Brain microvascular endothelial cell (primary cell): Measurements from ENCODE around the gene MPC1L.

ENCODE experiments used
- DNase-seq: peaks from one replicate; pipeline ENCODE4 v3.0.0-alpha.2; 2020
- H3K27ac ChIP-seq: fragments of 250-450 bp; sonication (Bioruptor Pico); 2 replicates; pipeline ENCODE4 v1.5.1; 2020; ENCODE audit warnings: mild to moderate bottlenecking, moderate library complexity
- H3K27me3 ChIP-seq: fragments of 250-450 bp; sonication (Bioruptor Pico); replicated peaks from 2 replicates; pipeline ENCODE4 v1.5.1; 2020; ENCODE audit warnings: mild to moderate bottlenecking
- H3K36me3 ChIP-seq: fragments of 250-450 bp; sonication (Bioruptor Pico); replicated peaks from 2 replicates; pipeline ENCODE4 v1.5.1; 2020; ENCODE audit warnings: mild to moderate bottlenecking
- H3K4me3 ChIP-seq: 2 replicates; pipeline ENCODE4 v1.5.1; 2011; ENCODE audit warnings: low read depth, mild to moderate bottlenecking, control low read depth, low read length, moderate library complexity
- CTCF ChIP-seq: IDR thresholded peaks from 2 replicates; pipeline ENCODE4 v1.5.1; 2011; ENCODE audit warnings: low read depth, mild to moderate bottlenecking, moderate library complexity, low read length, control low read depth, inconsistent platforms; ENCODE audit errors: missing control alignments
- in situ Hi-C: cut with HindIII; loops from 2 replicates; pipeline ENCODE4 v1.10.0; 2017; ENCODE audit warnings: low sequenced_read_pairs, low pct_ligation_motif_present

The MPC1L gene

GRCh38 chrX:40644821-40645358 lies 21.7 kb downstream of the MPC1L start:
- Histone ChIP-seq H3K27me3 (no peaks in the 10 kb centered on the region), H3K27ac (peak overlapping the region; percentile 60), H3K36me3 (no peaks in the 10 kb centered on the region), H3K4me3 (peak overlapping the region; percentile 44)
- peak; percentile 68 for DNase-seq
- in situ Hi-C loops: no loop called here
- no peak for TF ChIP-seq CTCF

GRCh38 chrX:40646489-40647306 lies 23.5 kb downstream of the MPC1L start:
- peak; percentile 1 for DNase-seq
- Histone ChIP-seq H3K36me3 (no peaks in the 10 kb centered on the region), H3K27me3 (no peaks in the 10 kb centered on the region), H3K4me3 (peak overlapping the region; percentile 76), H3K27ac (peak overlapping the region; percentile 51)
- in situ Hi-C loops: no loop called here
- TF ChIP-seq CTCF: no peak

- H3K27me3 ChIP-seq: no peaks in the 10 kb centered on the region
- TF ChIP-seq CTCF: no peak
- in situ Hi-C loops: no loop called here
- peak within 1 kb of the TSS; percentile 76 for H3K4me3 ChIP-seq
- H3K27ac ChIP-seq: peak within 1 kb of the TSS; percentile 51
- H3K36me3 ChIP-seq: no peaks in the 10 kb centered on the region
- DNase-seq: peak; percentile 86
Observed at GRCh38 chrX:40647307-40648197, 24.3 kb downstream of the MPC1L start, which contains the start of gene CXorf38. TSS of gene CXorf38 (minus strand) at chrX:40647561. CDS start at chrX:40647520, 41 bp downstream.

GRCh38 chrX:40651620-40652223 lies 28.5 kb downstream of the MPC1L start:
- Histone ChIP-seq H3K27me3 (no peaks in the 10 kb centered on the region), H3K27ac (no peak overlapping the region), H3K4me3 (no peak overlapping the region), H3K36me3 (peaks cover 5% of the 10 kb centered on the region)
- peak; percentile 61 for DNase-seq
- in situ Hi-C loops: no loop called here
- peak; percentile 72 for TF ChIP-seq CTCF

- H3K36me3 ChIP-seq: peaks cover 8% of the 10 kb centered on the region
- no peak for TF ChIP-seq CTCF
- H3K27ac ChIP-seq: no peak overlapping the region
- DNase-seq: no peak
- H3K27me3 ChIP-seq: no peaks in the 10 kb centered on the region
- no peak overlapping the region for H3K4me3 ChIP-seq
- in situ Hi-C loops: no loop called here
Observed at GRCh38 chrX:40652664-40653063, 29.4 kb downstream of the MPC1L start.
